Trophoblast cell (in vitro differentiated cells and primary cell): ENCODE results near the gene METRN.

Source experiments
- DNase-seq, 2 donors: peaks; one replicate each; pipeline ENCODE4 v3.0.0-alpha.2; 2016
- H2AFZ ChIP-seq: 2 replicates; pipeline ENCODE4 v1.6.1; 2013; ENCODE audit warnings: low read length, moderate library complexity, mild to moderate bottlenecking; ENCODE audit not compliant: insufficient read depth, poor library complexity
- H2AK5ac ChIP-seq: 2 replicates; pipeline ENCODE4 v1.6.1; 2013; ENCODE audit warnings: mild to moderate bottlenecking, low read length
- H2BK120ac ChIP-seq: 2 replicates; pipeline ENCODE4 v1.6.1; 2013; ENCODE audit warnings: low read length, mild to moderate bottlenecking, moderate library complexity; ENCODE audit not compliant: insufficient read depth, poor library complexity
- H2BK12ac ChIP-seq: 2 replicates; pipeline ENCODE4 v1.6.1; 2013; ENCODE audit warnings: mild to moderate bottlenecking, low read length, moderate library complexity
- H2BK5ac ChIP-seq: 2 replicates; pipeline ENCODE4 v1.6.1; 2013; ENCODE audit warnings: low read length, low read depth, moderate library complexity, mild to moderate bottlenecking; ENCODE audit not compliant: poor library complexity
- H3K14ac ChIP-seq: 2 replicates; pipeline ENCODE4 v1.6.1; 2013; ENCODE audit warnings: mild to moderate bottlenecking, low read length
- H3K18ac ChIP-seq: 2 replicates; pipeline ENCODE4 v1.6.1; 2013; ENCODE audit warnings: mild to moderate bottlenecking, low read length
- H3K23ac ChIP-seq: 2 replicates; pipeline ENCODE4 v1.6.1; 2013; ENCODE audit warnings: low read length
- H3K27ac ChIP-seq: 2 replicates; pipeline ENCODE4 v1.5.1; 2013; ENCODE audit warnings: low read depth, mild to moderate bottlenecking, inconsistent platforms, low read length, moderate library complexity
- H3K27me3 ChIP-seq: 2 replicates; pipeline ENCODE4 v1.6.1; 2013; ENCODE audit warnings: inconsistent platforms, mild to moderate bottlenecking, low read length, moderate library complexity; ENCODE audit not compliant: insufficient read depth
- H3K36me3 ChIP-seq, 2 experiments: 1 replicate in 1 of 2; 2 replicates in 1 of 2; pipeline ENCODE4 v1.6.1; 2013; ENCODE audit warnings: low read length in 2 of 2, mild to moderate bottlenecking in 2 of 2, moderate library complexity in 1 of 2; ENCODE audit not compliant: insufficient read depth in 2 of 2, control insufficient read depth in 1 of 2
- H3K4ac ChIP-seq: 2 replicates; pipeline ENCODE4 v1.6.1; 2013; ENCODE audit warnings: low read depth, mild to moderate bottlenecking, low read length, moderate library complexity
- H3K4me1 ChIP-seq, 2 experiments: 1 replicate in 1 of 2; 2 replicates in 1 of 2; pipeline ENCODE4 v1.6.1; 2013; ENCODE audit warnings: low read length in 2 of 2, mild to moderate bottlenecking in 2 of 2, moderate library complexity in 1 of 2; ENCODE audit not compliant: insufficient read depth in 2 of 2, control insufficient read depth in 1 of 2
- H3K4me2 ChIP-seq: 2 replicates; pipeline ENCODE4 v1.6.1; 2013; ENCODE audit warnings: inconsistent platforms, mild to moderate bottlenecking, low read length, moderate library complexity
- H3K4me3 ChIP-seq: 2 replicates; pipeline ENCODE4 v1.5.1; 2013; ENCODE audit warnings: mild to moderate bottlenecking, low read depth, low read length, inconsistent platforms
- H3K79me1 ChIP-seq: one replicate; pipeline ENCODE4 v1.6.1; 2013; ENCODE audit warnings: low read length
- H3K79me2 ChIP-seq: 2 replicates; pipeline ENCODE4 v1.6.1; 2013; ENCODE audit warnings: low read length, mild to moderate bottlenecking; ENCODE audit not compliant: control insufficient read depth, insufficient read depth, poor library complexity
- H3K9ac ChIP-seq: 2 replicates; pipeline ENCODE4 v1.6.1; 2013; ENCODE audit warnings: mild to moderate bottlenecking, low read length
- H3K9me3 ChIP-seq: 2 replicates; pipeline ENCODE4 v1.6.1; 2013; ENCODE audit warnings: low read depth, mild to moderate bottlenecking, control low read depth, inconsistent platforms, low read length; ENCODE audit not compliant: insufficient read depth
- H4K12ac ChIP-seq: 2 replicates; pipeline ENCODE4 v1.6.1; 2013; ENCODE audit warnings: low read depth, mild to moderate bottlenecking, low read length, moderate library complexity
- H4K8ac ChIP-seq: 2 replicates; pipeline ENCODE4 v1.6.1; 2013; ENCODE audit warnings: low read depth, mild to moderate bottlenecking, low read length, moderate library complexity
- H4K91ac ChIP-seq: one replicate; pipeline ENCODE4 v1.6.1; 2013; ENCODE audit warnings: low read depth, mild to moderate bottlenecking, low read length, moderate library complexity
- WGBS: extraction: QIAGEN DNeasy Blood & Tissue Kit; methylation state at CpG from one replicate; pipeline ENCODE4 v1.1.7; 2013; ENCODE audit warnings: missing lambda C conversion rate; ENCODE audit not compliant: insufficient read length, insufficient coverage; ENCODE audit errors: extremely low coverage; 5-methylcytosine and 5-hydroxymethylcytosine counted together

METRN gene

GRCh38 chr16:720447-720989 is 5.6 kb downstream of the METRN start:
- Histone ChIP-seq H2BK120ac (peak overlapping the region; percentile 86), H3K27ac (peak overlapping the region; percentile 81), H3K18ac (peak overlapping the region; percentile 95), H3K14ac (peak overlapping the region; percentile 96), H3K4me3 (peak overlapping the region; percentile 95), H3K4me1 (peaks cover 16 to 19% of the 10 kb centered on the region in 2 experiments), H4K91ac (peak overlapping the region; percentile 95), H3K23ac (no peak overlapping the region), H4K8ac (peak overlapping the region; percentile 95), H3K4me2 (peak overlapping the region; percentile 82), H2AK5ac (peak overlapping the region; percentile 85), H3K79me2 (peaks cover 6% of the 10 kb centered on the region), H3K36me3 (peaks cover 0 to 3% of the 10 kb centered on the region in 2 experiments), H2BK12ac (no peak overlapping the region), H3K27me3 (peaks cover 7% of the 10 kb centered on the region), H3K4ac (peak overlapping the region; percentile 85), H3K79me1 (peaks cover 9% of the 10 kb centered on the region), H2AFZ (peak overlapping the region; percentile 94), H4K12ac (peak overlapping the region; percentile 92), H3K9ac (peak overlapping the region; percentile 65), H3K9me3 (peaks cover 10% of the 10 kb centered on the region), H2BK5ac (peak overlapping the region; percentile 81)
- WGBS = no CpG with 5 or more reads among the region's 38 CpGs
- no peak for DNase-seq

- peak within 1 kb of the TSS; percentile 96 for H3K14ac ChIP-seq
- H3K27ac ChIP-seq = peak within 1 kb of the TSS; percentile 81
- peak within 1 kb of the TSS; percentile 85 for H2AK5ac ChIP-seq
- H3K4me2 ChIP-seq = peak within 1 kb of the TSS; percentile 82
- H3K79me2 ChIP-seq = peaks cover 6% of the 10 kb centered on the region
- peaks cover 2% of the 10 kb centered on the region for H3K27me3 ChIP-seq
- H3K9me3 ChIP-seq = peaks cover 10% of the 10 kb centered on the region
- DNase-seq = peak; percentile 84 to 88
- peak within 1 kb of the TSS; percentile 86 for H2BK120ac ChIP-seq
- H3K36me3 ChIP-seq = peaks cover 0 to 3% of the 10 kb centered on the region in 2 experiments
- H3K9ac ChIP-seq = peak within 1 kb of the TSS; percentile 94
- peak within 1 kb of the TSS; percentile 95 for H4K8ac ChIP-seq
- no peak within 1 kb of the TSS for H3K23ac ChIP-seq
- peak within 1 kb of the TSS; percentile 95 for H3K4me3 ChIP-seq
- peaks cover 9% of the 10 kb centered on the region for H3K79me1 ChIP-seq
- H2BK5ac ChIP-seq = peak within 1 kb of the TSS; percentile 81
- peaks cover 13 to 16% of the 10 kb centered on the region in 2 experiments for H3K4me1 ChIP-seq
- H3K18ac ChIP-seq = peak within 1 kb of the TSS; percentile 95
- H4K91ac ChIP-seq = peak within 1 kb of the TSS; percentile 95
- peak within 1 kb of the TSS; percentile 85 for H3K4ac ChIP-seq
- H2AFZ ChIP-seq = peak within 1 kb of the TSS; percentile 94
- no peak within 1 kb of the TSS for H2BK12ac ChIP-seq
- peak within 1 kb of the TSS; percentile 96 for H4K12ac ChIP-seq
- WGBS = no CpG with 5 or more reads among the region's 106 CpGs
Measured at GRCh38 chr16:720990-721764, 6.3 kb downstream of the METRN start, which contains the start of gene ANTKMT. Gene ANTKMT, plus strand, starts transcription at chr16:721146. Its CDS starts 129 bp downstream, at chr16:721275.

- H3K14ac ChIP-seq = no peak overlapping the region
- no peak overlapping the region for H2BK12ac ChIP-seq
- peaks cover 0 to 3% of the 10 kb centered on the region in 2 experiments for H3K36me3 ChIP-seq
- H3K4ac ChIP-seq = no peak overlapping the region
- no peak overlapping the region for H2BK120ac ChIP-seq
- H3K9ac ChIP-seq = no peak overlapping the region
- H3K79me1 ChIP-seq = peaks cover 9% of the 10 kb centered on the region
- no peak overlapping the region for H3K27ac ChIP-seq
- H3K23ac ChIP-seq = no peak overlapping the region
- no CpG with 5 or more reads among the region's 51 CpGs for WGBS
- peaks cover 8% of the 10 kb centered on the region for H3K9me3 ChIP-seq
- no peak overlapping the region for H3K4me3 ChIP-seq
- peak overlapping the region; percentile 82 for H3K4me2 ChIP-seq
- H4K8ac ChIP-seq = no peak overlapping the region
- peak overlapping the region; percentile 3 for H2AK5ac ChIP-seq
- no peak overlapping the region for H2AFZ ChIP-seq
- no peaks in the 10 kb centered on the region for H3K27me3 ChIP-seq
- no peak overlapping the region for H4K12ac ChIP-seq
- DNase-seq = no peak
- H3K18ac ChIP-seq = no peak overlapping the region
- H2BK5ac ChIP-seq = no peak overlapping the region
- peak overlapping the region; percentile 95 for H4K91ac ChIP-seq
- H3K4me1 ChIP-seq = peaks cover 13 to 18% of the 10 kb centered on the region in 2 experiments
- H3K79me2 ChIP-seq = peaks cover 6% of the 10 kb centered on the region
Measured at GRCh38 chr16:721765-722540, 7.0 kb downstream of the METRN start.
